HG02798 (cell line): ENCODE data around the gene SELENOS.
"Not testable (repeated sequence)": the region's sequence is repeated elsewhere in the genome, so short reads cannot be mapped to it uniquely, and the experiment has no call there.

ENCODE experiments used
- ATAC-seq: cut with Tn5 transposase; IDR thresholded peaks from one replicate; pipeline ENCODE4 v1.9.1; 2021; ENCODE audit warnings: mild to moderate bottlenecking; ENCODE audit not compliant: unreplicated experiment, poor library complexity

SELENOS gene

DNA sequence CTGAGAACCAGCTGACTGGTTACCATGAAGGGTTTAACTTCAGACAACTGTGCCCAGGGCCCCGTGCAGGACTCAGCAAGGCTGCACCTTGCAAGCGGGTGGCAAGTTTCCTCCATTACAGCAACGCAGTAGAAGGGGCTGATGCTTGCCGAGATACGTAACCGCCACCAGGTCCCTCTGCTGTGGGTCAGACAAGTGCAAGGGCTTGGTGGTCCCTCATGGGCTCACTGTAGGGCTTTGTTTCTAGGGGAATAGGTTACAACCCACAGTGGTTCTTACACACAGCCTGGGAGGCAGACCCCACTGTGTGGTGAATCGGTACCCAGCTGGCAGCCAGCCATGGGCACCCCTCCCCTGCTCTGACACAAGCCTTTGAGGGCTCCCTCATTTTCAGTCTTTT is 33.2 kb upstream of the SELENOS start:
- ATAC-seq, result no peak

DNA sequence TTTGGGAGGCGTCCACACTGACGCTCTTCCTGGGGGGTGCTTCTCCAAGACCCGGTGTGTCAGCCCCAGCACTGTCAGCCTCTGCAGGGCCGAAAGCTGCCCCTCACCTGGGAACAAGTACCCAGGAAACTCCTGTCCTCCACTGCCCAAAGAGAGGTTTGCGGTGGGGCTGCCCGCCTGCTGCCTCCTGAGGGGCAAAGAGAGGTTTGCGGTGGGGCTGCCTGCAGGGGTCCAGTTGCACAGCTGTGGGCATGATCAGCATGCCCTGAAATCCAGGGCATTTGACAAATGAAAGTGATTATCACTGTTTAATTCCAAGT is 32.8 kb upstream of the SELENOS start:
- no peak for ATAC-seq

DNA sequence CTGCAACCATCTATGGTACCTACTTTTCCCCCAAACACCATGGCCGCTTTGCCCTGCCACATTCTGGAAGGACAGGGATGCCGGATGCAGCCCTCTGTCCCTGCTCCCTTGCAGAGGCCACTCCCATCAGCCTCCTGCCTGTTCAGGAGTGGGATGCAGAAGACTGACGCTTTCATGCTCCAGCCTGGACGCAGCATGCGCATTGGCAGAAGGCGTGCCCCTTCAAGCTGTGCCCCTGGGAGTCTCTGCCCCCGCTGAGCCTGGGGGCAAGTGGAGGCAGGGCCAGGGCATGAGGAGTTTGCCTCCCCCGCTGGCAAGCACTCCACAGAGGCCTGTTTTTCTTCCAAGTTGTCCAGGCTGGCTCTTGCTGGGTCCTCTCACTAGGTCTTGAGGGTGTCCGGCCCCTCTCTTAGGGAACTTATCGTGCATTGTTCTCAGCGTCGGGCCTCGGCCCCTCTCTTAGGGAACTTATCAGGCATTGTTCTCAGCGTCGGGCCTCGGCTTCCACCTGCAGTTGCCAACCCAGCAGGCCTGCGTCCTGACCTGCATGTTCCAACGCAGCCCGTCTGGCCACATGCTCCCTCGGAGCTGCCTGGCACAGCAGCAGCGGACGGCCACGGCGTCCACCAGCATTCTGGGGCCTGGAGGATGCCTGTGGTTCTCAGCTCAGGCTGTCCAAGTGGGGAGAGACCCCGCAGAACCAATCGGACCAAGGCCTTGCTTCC is 32.3 kb upstream of the SELENOS start:
- no peak for ATAC-seq

DNA sequence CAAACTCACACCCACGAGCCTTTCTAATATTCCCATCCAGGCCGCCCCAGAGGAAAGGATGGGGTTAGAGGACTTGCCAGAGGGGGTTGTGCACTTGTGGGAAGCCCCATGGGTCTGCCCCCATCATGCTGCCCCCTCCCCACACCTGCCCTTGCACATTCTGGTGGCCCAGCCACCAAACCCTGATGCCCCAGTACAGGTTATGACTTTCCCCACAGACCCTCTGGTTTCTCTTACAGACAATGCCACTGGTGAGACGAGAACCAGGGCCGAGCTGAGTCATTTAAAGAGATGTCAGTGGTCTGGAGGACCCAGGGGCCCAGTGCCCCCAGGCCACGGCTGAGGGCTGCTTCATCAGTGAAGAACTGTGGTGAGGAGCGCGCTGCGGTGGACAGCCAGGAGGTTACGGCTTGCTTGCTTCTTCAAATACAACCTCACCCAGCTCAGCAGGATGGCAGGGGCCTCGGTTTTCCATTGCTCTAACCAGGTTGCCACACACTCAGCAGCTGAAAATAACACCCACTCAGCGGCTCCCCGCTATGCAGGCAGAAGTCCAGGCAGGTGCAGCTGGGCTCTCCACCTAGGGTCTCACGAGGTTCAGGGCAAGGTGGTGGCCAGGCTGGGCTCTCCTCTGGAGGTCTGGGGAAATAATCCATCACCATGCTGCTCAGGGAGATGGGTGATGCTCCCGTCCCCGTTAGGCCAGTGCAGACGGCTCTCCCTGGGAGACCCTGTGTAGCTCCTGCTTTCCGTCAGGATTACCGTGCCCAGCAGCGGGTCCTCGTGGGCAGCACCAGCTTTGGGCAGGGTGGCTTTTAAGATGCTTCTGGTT is 31.5 kb upstream of the SELENOS start:
- ATAC-seq, result no peak

DNA sequence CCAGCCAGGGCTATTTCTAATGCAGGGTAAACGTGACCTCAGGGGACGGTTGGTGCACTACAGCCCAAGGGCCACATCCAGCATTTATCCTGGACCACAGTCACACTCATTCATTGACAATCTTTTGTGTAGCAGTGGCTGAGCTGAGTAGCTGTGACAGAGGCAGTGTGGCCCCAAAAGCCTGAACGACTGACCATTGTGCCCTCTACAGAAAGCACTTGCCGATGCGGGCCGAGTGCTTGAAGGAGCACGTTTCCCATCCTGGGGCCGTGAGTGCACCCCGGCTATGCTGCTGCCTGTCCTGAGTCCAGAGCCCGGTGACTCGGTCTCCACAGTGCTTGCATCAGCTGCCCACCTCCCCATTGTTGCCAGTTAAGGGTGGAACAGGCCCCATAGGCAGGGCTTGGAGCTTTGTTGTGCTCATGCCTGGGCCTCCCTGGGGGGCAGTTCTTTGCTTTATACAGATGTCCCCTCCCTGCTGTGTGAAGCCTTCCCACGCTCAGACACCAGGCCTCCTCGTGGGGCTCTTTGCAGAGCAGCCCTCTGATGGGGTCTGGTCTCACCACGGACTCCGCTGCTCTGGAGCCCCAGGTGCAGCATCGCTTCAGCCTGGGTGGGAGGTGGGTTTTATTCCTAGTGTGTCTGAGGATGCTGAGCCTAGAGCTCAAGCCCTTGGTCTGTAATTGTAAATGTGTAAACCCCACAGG is 30.8 kb upstream of the SELENOS start:
- ATAC-seq, result no peak

DNA sequence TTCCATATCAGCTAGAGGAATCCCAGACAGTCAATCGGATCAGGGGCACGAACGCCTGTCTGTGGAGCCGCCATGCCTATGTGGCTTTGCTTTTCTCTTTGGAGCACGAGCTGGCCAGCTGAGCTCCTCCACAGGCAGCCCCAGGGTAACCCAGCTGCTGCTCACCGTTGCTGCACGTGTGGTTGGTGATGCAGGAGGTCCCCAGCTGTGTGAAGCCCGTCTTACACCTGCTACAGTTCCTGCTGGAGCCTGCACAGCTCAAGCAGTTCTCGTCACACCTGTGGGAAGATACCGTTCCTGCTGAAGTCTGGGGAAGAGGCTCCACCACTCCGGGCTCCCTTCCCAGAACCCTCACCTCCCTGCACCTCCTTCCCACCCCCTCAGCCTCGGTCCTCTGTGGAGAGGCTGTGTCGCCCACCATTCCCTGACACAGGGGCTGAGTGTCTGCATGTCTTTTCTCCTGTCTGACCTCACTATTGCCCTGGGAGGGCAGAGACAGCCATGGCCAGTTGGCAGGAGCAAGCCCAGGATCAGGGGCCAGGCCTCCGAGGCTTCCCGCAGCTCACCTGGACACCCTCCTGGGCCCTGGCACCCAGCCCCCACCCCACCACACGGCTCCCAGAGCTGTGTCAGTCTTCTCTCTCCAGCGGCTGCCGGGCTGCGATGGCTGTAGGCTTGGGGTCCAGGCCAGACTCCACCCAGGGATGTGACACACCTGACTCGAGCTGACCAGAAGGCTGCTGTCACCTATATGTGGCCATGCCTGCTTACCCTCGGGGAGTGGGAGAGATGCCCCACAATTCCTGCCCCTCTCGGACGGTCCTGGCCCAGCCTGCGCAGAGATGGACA is 30.0 kb upstream of the SELENOS start:
- no peak for ATAC-seq

DNA sequence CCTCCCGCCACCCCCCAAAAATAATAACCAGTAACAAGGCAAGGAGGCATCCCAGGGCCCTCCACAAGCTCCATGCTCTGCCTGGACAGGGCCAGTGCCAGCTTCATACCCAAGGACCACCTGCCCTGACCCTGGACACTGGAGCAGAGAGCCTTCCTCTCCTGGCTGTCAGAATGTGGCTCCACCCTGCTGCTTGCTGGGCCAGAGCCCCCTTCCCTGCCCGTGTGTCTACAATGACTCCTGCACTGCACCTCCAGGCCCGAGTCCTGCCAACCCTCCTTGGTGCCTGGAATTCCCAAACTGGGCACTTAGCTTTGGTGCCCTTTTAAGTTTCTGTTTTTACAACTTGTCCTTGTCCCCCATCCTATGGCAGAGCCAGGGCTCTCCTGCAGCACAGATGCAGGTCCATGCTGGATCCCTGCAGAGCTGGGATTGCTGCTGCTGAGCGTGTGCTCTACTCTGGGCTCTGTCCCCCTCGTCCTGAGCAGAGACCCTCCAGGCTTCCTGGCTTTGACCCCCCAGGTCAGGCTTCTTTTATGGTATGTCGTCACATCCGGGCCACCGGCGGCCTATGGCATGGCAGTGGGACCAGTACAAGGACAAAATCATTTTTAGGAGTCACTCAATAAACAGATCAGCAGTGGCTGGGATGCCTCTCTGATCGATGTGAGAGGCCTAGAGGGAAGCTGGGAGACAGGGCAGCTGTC is 29.2 kb upstream of the SELENOS start:
- no peak for ATAC-seq

DNA sequence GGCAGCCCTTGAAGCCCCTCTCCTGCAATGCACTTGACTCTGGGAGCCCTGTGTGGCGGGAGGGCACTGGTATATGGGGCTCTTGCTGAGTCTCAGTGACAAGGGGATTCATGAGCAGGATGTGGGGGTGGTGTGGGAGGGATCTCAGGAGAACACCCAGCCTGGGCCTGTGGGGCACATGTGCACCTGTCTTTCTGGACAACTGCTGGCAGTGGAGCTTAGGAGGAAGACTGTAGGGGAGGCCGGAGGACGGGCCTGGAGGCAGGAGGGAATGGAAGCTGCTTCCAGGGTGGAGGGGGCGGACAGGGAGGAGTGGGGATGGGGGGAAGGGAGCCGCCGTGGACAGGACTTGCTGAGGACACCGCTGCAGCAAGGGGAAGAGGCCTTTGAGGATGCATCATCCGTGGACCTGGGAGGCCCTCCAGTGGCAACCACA is 28.6 kb upstream of the SELENOS start:
- ATAC-seq, result no peak

DNA sequence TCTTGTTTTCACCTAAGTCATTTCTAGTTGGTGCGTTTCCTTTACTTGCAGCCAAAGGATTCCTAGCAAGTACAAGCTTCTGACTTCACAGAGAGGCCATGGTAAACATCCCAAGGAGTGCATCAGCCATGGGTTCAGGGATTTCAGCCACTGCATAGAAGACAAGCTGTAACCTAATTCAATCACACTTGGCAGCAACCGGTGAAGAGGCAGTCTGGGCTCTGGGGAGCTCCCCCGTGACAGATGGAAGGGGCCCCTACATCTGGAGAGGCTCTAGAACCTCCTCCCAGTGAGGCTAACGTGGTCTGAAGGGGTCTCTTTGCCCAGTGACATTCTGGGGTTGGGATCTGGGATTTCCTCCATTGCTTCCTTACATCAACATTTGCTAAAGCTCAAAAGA is 26.1 kb upstream of the SELENOS start:
- ATAC-seq, result no peak

DNA sequence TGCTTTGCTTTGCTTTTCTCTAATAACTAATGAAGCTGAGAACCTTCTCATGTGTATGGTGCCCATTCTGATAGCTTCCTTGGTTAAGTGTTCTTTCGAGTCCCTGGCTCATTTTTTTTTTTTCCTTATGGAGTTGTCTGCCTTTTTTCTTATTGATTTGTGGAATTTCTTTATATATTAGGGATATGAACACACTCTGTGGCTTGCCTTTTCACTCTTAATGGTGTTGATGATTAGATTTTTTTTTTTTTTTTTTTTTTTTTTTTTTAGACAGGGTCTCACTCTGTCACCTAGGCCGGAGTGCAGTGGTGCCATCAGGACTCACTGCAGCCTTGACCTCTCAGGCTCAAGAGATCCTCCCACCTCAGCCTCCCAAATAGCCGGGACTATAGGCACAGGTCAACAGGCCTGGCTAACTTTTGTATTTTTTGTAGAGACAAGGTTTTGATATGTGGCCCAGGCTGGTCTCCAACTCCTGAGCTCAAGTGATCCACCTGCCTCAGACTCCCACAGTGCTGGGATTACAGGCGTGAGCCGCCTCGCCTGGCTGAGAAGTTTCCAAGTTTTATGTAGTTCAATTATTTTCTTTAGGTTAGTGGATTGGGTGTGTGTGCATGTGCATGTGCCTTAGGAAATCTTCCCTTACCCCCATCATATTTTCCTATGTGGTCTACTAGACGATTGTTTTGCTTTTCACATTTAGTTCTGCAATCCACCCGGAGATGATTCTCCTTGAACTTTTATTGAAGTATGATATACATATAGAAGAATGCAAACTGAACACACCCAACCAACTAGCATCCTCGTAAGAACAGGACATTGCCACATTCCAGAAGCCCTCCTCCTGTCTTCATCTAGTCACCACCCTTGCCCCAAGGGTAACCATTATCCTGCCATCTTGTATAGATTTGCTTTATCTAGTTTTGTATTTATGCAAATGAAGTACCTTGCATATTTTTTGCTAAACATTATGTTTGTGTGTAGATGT is 19.4 kb upstream of the SELENOS start:
- no peak for ATAC-seq

DNA sequence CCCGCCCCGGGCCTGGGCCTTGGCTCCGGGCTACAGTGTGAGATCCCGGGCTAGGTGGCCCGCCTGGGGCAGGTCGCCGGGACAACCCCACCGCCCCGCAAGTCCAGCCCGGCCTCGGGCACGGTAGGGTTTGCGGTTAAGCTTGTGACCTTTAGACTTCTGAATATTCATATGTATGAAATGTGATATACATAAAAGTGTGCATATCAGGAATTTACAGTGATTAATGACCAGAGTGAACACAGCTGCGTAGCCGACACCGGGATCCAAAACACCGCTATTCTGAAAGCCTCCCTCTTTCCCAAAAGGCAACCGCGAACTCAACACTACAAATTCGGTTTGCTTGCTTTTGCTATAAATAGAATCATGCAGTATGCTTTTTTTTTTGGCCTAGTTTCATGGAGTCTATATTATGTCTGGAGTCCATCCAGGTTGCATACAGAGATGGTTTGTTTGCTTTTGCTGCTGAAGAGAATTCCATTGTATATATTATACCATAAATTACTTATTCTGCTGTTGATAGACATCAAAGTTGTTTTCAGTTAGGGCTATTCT is 18.4 kb upstream of the SELENOS start:
- no peak for ATAC-seq

DNA sequence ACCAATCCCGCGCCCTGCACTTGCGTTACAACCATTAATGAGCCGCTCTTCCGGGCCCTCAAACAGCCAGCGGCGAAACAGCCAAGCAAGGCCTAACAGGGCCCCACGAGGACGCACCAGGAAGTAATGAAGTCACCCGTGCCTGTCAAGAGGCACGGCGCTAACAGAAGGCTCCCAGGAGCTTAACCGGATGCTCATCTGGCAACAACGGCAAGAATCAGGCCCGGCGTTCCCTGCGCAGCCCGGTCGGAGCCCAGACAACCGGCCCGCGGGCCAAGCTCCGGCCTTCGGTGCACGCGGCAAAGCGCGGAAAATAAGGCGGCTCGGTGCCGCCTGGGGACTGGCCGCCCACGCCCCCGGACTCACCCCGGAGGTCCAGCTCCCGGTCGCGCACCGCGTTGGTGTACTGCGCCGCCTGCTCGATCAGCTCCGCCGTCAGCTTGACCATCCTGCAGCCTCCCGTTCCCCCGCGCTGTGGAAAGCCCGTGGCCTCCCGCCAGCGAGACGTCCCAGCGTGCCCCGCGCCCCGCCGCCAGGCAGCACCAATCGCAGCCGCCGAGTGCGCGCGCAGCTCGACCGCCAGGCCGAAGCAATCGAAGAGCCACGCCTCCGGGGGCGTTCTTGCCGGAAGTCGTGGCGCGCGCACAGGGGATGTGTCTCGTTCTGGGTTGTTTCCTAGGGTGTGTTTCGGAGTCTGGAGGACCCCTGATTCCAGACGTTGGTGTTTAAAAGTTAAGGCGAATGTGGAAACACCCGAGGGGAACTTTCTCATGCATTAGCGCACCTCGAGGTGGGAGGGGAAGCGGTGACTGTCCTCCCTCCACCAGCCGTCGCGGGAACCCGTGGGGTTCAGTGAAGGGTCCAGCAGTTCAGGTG is 17.7 kb upstream of the SELENOS start, which contains the start of gene SNRPA1:
TSS of gene SNRPA1 (minus strand) at position 518 of the 876 bp plus-strand sequence. CDS start at position 448, 70 bp downstream.
- ATAC-seq, result peak; percentile 90

DNA sequence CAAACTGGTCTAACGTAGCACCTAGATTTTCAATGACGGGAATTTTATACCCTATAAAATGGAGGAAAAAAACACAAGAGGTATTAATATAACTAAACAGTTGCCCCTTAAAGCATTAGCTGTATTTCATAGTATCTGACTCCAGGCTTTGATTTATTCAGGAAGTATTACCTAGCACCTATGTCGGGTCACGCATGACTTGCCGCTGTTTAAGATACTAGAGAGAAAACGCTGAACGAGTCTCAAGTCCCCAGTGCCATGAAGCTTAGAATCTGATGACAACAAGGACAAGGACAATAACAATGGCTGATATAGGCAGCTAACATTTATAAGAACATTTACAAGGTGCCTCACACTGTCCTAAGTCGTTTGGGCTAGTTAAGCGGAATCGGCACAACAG is 15.8 kb upstream of the SELENOS start:
- no peak for ATAC-seq

DNA sequence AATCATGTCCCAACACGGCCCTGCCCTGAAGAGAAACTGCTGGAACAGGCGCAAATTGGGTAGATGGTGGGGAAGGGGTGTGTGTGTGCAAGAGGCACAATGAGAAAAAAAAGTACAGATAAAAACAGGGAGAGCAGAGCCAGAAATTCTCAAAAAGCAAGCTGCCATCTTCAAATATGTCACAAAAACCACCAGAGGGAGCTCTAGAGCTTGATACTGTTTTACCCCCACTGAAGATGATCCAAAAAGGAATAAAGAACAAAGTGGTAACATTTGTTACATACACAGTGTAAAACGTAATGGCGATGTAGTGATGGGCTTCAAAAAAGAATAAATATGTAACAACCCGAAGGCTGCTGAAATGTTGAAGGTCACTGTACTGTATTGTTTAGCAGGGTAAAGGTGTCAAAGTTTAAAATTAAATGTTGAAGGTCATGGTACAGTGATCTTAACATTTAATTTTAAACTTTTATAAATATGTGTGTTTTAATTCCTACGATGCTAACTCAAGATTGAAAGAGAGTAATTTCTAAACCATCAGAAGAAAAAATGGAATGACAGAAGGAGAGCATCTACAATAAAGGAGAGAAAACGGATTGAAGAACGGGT is 11.7 kb upstream of the SELENOS start:
- ATAC-seq, result no peak

DNA sequence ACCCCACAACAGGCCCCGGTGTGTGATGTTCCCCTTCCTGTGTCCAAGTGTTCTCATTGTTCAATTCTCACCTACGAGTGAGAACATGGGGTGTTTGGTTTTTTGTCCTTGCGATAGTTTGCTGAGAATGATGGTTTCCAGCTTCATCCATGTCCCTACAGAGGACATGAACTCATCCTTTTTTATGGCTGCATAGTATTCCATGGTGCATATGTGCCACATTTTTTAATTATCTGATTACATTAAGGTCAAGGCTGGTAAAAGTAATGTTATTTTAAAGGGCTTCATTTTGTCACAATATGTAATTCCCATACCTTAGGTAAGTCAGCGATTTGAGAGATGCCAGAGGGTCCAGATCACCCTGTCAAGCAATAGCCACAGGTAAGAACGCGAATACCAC is 10.1 kb upstream of the SELENOS start:
- ATAC-seq, result not testable (repeated sequence)

DNA sequence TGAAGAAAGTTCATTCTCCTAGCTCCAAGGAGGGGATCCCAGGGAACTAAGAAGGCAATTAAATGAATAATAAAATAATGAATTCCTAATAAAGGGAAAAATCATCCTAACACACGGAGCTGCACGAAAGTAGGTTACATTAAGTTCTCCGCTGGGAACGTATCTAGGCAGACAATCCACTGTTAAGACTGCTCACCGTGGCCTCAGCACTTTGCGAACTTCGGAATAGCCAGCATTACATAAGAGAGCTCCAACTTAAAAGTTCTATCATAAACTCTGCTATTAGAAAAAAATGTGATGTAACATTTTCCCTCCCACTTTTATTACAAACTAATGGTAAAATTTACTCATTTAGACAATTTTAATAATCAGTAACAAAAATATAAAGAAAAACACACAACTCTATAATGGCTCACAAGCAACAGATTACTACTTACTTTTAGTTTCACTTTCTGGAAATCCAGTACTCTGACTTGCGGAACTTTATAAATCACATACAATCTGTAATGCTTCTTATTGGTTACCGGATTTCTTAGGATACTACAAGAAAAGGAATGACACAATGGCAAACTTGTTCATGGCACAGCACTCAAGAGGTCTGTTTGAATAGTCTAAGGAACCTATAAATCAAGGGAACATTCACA is 9.3 kb upstream of the SELENOS start:
- no peak for ATAC-seq
